Keratinocyte (primary cell): ENCODE data around the gene EIF3A. TPM values are rescaled to one million over a fixed set of nuclear protein-coding genes. Genes with fewer than 3 reads are reported as not detected.

Source experiments
- DNase-seq: peaks from one replicate; pipeline ENCODE4 v3.0.0-alpha.2; 2011; ENCODE audit warnings: low read depth, missing footprints, low spot score
- FAIRE-seq: peaks from 2 replicates; lab custom pipeline; 2011; peaks lifted over from hg19 to GRCh38; lab: Jason Lieb, UNC
- H2AFZ ChIP-seq: 2 replicates; pipeline ENCODE4 v1.6.0; 2012; ENCODE audit warnings: low read length, control low read depth, inconsistent platforms; ENCODE audit not compliant: control insufficient read depth
- H3K27ac ChIP-seq: 2 replicates; pipeline ENCODE4 v1.5.1; 2011; ENCODE audit warnings: low read length; ENCODE audit not compliant: control insufficient read depth, insufficient read depth
- H3K27me3 ChIP-seq: 3 replicates; pipeline ENCODE4 v1.6.0; 2011; ENCODE audit warnings: low read length; ENCODE audit not compliant: control insufficient read depth, insufficient read depth; ENCODE audit errors: extremely low read depth
- H3K36me3 ChIP-seq, 2 experiments: 2 replicates in 1 of 2; 3 replicates in 1 of 2; pipeline ENCODE4 v1.5.1; 2011; ENCODE audit warnings: low read length in 2 of 2, mild to moderate bottlenecking in 1 of 2; ENCODE audit not compliant: control insufficient read depth in 2 of 2, insufficient read depth in 2 of 2; ENCODE audit errors: extremely low read depth in 1 of 2
- H3K4me1 ChIP-seq: 3 replicates; pipeline ENCODE4 v1.5.1; 2011; ENCODE audit warnings: low read length; ENCODE audit not compliant: control insufficient read depth, insufficient read depth; ENCODE audit errors: extremely low read depth
- H3K4me2 ChIP-seq: 3 replicates; pipeline ENCODE4 v1.6.0; 2011; ENCODE audit warnings: low read depth, low read length; ENCODE audit not compliant: control insufficient read depth, insufficient read depth; ENCODE audit errors: extremely low read depth
- H3K4me3 ChIP-seq, 3 experiments: fragments of 200-600 bp in 1 of 3; sonication (generic) in 1 of 3; 2 replicates in 2 of 3; 3 replicates in 1 of 3; pipeline ENCODE4 v1.5.1; 2011 to 2016; ENCODE audit warnings: low read length in 3 of 3, mild to moderate bottlenecking in 3 of 3, control low read depth in 2 of 3, inconsistent platforms in 1 of 3, low read depth in 1 of 3, mixed read lengths in 1 of 3, mixed run types in 1 of 3, moderate library complexity in 1 of 3; ENCODE audit not compliant: control insufficient read depth in 2 of 3, insufficient read depth in 2 of 3; ENCODE audit errors: extremely low read depth in 1 of 3
- H3K79me2 ChIP-seq: 2 replicates; pipeline ENCODE4 v1.6.0; 2012; ENCODE audit warnings: low read length; ENCODE audit not compliant: control insufficient read depth, insufficient read depth
- H3K9ac ChIP-seq: 3 replicates; pipeline ENCODE4 v1.6.0; 2011; ENCODE audit warnings: low read length; ENCODE audit not compliant: control insufficient read depth, insufficient read depth; ENCODE audit errors: extremely low read depth
- H3K9me1 ChIP-seq: 3 replicates; pipeline ENCODE4 v1.6.0; 2011; ENCODE audit warnings: low read length; ENCODE audit not compliant: control insufficient read depth, insufficient read depth; ENCODE audit errors: extremely low read depth
- H3K9me3 ChIP-seq: 2 replicates; pipeline ENCODE4 v1.5.1; 2012; ENCODE audit warnings: low read depth, low read length; ENCODE audit not compliant: control insufficient read depth
- H4K20me1 ChIP-seq: 3 replicates; pipeline ENCODE4 v1.6.0; 2011; ENCODE audit warnings: low read length; ENCODE audit not compliant: control insufficient read depth, insufficient read depth; ENCODE audit errors: extremely low read depth
- EZH2 ChIP-seq: IDR thresholded peaks from one replicate; pipeline ENCODE4 v1.6.1; 2012; ENCODE audit warnings: inconsistent platforms, mild to moderate bottlenecking, low read length, moderate library complexity
- dilution Hi-C: fragments of 300-500 bp; cut with MboI; formaldehyde crosslinking; loops from one replicate; pipeline ENCODE4 v1.7.0; 2020; ENCODE audit warnings: low sequenced_read_pairs; ENCODE audit not compliant: extremely low pct_ligation_motif_present
- polyA plus RNA-seq, 5 experiments: library from polyadenylated mRNA; depleted of rRNA in 3 of 5; stranded (reverse) in 3 of 5; stranded (forward) in 1 of 5; unstranded in 1 of 5; fragments of >200 nt; gene quantifications; 1 replicate in 1 of 5; 2 replicates in 3 of 5; 3 replicates in 1 of 5; pipeline versions ENCODE4 v1.2.1 to v1.2.3, GENCODE V29; 2011 to 2012; ENCODE audit warnings: missing spikeins in 2 of 5, low read depth in 1 of 5, low replicate concordance in 1 of 5
- TF ChIP-seq, protein P1 (sequence below), 3 experiments: IDR thresholded peaks in 1 of 3; conservative IDR thresholded peaks in 1 of 3; optimal IDR thresholded peaks in 1 of 3; 2 replicates in 2 of 3; 3 replicates in 1 of 3; pipeline versions ENCODE3 to v1.5.1; 2011; ENCODE audit warnings: low read length in 3 of 3, mild to moderate bottlenecking in 3 of 3, moderate library complexity in 2 of 3, control low read depth in 1 of 3, inconsistent platforms in 1 of 3; ENCODE audit not compliant: insufficient read depth in 2 of 3; ENCODE audit errors: extremely low read depth in 1 of 3

The EIF3A gene
- polyA plus RNA-seq, 1 donor (not counting 4 experiments of a cell fraction or from before 2014, with no cell fraction given): 84.4 TPM

DNA sequence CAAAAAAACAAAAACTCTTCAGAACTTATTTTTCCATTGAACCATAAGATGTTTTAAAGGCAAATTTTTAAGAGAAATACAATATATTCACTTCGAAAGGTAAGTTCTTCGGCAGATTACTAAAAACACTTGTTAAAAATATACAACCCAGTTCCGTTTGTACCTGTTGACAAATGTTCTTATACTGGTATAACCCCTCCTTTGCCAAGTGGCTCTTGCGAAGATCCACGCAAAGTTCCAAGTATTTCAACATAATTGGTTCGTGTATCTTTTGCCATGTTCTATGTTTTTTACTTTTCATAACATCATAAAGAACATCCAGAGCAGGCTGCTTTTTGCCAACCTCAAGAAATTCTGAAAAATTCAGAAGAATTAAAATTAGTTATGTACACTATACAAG lies 7.0 kb downstream of the EIF3A start:
- no peaks in the 10 kb centered on the region for H3K9me3 ChIP-seq
- DNase-seq (no peak), FAIRE-seq (no peak)
- H3K27ac ChIP-seq: no peak overlapping the region
- H3K36me3 ChIP-seq: peaks cover 13 to 20% of the 10 kb centered on the region in 2 experiments
- H4K20me1 ChIP-seq: peaks cover 38% of the 10 kb centered on the region
- H3K4me3 ChIP-seq: no peak overlapping the region
- dilution Hi-C loops: no loop called here
- no peak overlapping the region for H3K9ac ChIP-seq
- no peaks in the 10 kb centered on the region for H3K27me3 ChIP-seq
- H3K79me2 ChIP-seq: peaks cover 95% of the 10 kb centered on the region
- TF ChIP-seq, protein P1, sequence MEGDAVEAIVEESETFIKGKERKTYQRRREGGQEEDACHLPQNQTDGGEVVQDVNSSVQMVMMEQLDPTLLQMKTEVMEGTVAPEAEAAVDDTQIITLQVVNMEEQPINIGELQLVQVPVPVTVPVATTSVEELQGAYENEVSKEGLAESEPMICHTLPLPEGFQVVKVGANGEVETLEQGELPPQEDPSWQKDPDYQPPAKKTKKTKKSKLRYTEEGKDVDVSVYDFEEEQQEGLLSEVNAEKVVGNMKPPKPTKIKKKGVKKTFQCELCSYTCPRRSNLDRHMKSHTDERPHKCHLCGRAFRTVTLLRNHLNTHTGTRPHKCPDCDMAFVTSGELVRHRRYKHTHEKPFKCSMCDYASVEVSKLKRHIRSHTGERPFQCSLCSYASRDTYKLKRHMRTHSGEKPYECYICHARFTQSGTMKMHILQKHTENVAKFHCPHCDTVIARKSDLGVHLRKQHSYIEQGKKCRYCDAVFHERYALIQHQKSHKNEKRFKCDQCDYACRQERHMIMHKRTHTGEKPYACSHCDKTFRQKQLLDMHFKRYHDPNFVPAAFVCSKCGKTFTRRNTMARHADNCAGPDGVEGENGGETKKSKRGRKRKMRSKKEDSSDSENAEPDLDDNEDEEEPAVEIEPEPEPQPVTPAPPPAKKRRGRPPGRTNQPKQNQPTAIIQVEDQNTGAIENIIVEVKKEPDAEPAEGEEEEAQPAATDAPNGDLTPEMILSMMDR (optimal IDR thresholded peaks at IDR 0.05 in 1 of 3, IDR thresholded peaks at IDR 0.05 in 1 of 3, conservative IDR thresholded peaks at IDR 0.05 in 1 of 3; ENCODE audit: extremely low read depth in 1 of 3, insufficient read depth in 2 of 3, low read length in 3 of 3): no peak
- TF ChIP-seq EZH2: no peak
- H2AFZ ChIP-seq: no peak overlapping the region
- H3K9me1 ChIP-seq: no peaks in the 10 kb centered on the region
- no peak overlapping the region for H3K4me2 ChIP-seq
- H3K4me1 ChIP-seq: peaks cover 11% of the 10 kb centered on the region

DNA sequence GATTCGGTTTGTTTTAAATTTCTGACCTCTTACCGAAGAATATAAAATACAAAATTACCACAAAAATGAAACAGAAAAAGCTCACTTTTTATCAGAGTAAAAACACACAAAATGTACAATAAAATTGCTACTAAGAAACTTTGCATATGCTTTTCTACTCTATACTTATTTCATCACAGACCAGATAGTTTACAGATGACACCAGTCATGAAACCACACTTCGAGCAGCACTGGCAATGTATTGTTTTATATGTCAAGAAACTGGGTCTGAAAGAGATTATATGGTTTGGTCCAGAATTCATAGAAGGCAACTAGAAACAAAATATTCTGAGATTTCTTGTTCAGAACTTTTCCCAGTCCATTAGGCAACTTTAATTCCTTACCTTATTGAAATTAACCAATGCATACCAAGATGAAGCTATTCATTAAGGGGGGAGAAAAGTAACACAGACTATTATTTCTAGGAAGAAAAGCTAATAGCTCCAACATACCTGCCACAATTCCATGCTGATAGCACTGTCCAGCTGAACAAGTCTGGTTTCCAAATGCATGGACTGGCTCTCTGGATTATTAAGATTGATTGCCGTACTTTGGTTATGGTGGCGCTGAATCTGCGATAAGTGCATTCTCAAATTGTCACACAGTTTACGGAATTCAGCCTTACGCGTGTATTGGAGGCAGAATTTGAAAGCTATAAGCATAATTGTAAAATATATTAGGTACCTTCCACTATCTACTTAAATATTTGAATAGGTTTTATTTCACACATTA lies 10.0 kb downstream of the EIF3A start:
- H3K4me1 ChIP-seq: no peaks in the 10 kb centered on the region
- dilution Hi-C loops: no loop called here
- DNase-seq: no peak
- H3K79me2 ChIP-seq: peaks cover 90% of the 10 kb centered on the region
- FAIRE-seq: no peak
- H3K9me1 ChIP-seq: no peaks in the 10 kb centered on the region
- no peak overlapping the region for H3K4me2 ChIP-seq
- no peak overlapping the region for H3K27ac ChIP-seq
- H3K9ac ChIP-seq: no peak overlapping the region
- peaks cover 24% of the 10 kb centered on the region for H4K20me1 ChIP-seq
- H3K36me3 ChIP-seq: peaks cover 22 to 34% of the 10 kb centered on the region in 2 experiments
- H3K9me3 ChIP-seq: no peaks in the 10 kb centered on the region
- H2AFZ ChIP-seq: no peak overlapping the region
- no peaks in the 10 kb centered on the region for H3K27me3 ChIP-seq
- H3K4me3 ChIP-seq: no peak overlapping the region
- TF ChIP-seq, protein P1 (optimal IDR thresholded peaks at IDR 0.05 in 1 of 3, IDR thresholded peaks at IDR 0.05 in 1 of 3, conservative IDR thresholded peaks at IDR 0.05 in 1 of 3; ENCODE audit: extremely low read depth in 1 of 3, insufficient read depth in 2 of 3, low read length in 3 of 3): no peak
- TF ChIP-seq EZH2: no peak
